ENCODE data around the gene DENND1A.

DNA sequence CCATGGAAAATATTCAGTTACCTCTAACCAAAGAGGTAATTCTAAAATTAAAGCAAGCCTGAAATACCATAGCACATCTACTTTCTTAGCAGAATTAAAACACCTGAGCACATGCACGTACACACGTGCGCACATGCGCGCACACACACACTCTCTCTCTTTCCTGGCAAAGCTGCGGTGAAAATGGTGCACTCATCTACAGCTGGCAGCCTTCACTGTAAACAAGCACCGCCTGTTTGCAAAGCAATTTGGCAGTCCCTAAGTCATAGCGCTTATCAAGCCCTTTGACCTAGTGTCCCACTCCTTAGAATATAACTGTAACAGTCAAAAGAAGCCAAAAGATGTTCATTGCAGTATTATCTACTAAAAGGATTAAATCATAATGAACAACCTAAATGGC, 278.7 kb downstream of the DENND1A start:
- TF ChIP-seq, protein P1, sequence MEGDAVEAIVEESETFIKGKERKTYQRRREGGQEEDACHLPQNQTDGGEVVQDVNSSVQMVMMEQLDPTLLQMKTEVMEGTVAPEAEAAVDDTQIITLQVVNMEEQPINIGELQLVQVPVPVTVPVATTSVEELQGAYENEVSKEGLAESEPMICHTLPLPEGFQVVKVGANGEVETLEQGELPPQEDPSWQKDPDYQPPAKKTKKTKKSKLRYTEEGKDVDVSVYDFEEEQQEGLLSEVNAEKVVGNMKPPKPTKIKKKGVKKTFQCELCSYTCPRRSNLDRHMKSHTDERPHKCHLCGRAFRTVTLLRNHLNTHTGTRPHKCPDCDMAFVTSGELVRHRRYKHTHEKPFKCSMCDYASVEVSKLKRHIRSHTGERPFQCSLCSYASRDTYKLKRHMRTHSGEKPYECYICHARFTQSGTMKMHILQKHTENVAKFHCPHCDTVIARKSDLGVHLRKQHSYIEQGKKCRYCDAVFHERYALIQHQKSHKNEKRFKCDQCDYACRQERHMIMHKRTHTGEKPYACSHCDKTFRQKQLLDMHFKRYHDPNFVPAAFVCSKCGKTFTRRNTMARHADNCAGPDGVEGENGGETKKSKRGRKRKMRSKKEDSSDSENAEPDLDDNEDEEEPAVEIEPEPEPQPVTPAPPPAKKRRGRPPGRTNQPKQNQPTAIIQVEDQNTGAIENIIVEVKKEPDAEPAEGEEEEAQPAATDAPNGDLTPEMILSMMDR (IDR thresholded peaks at IDR 0.05), result no peak
- no peak for TF ChIP-seq POLR2A (IDR thresholded peaks at IDR 0.05)

Measured in adrenal gland (tissue), 5 donors.